ENCODE results near the gene SLC1A7. TPM values are rescaled to one million over a fixed set of nuclear protein-coding genes. Genes with fewer than 3 reads are reported as not detected.

The SLC1A7 gene
- total and polyA plus RNA-seq, 2 experiments from 2014 or later, result not detected

- TF ChIP-seq, protein P1, sequence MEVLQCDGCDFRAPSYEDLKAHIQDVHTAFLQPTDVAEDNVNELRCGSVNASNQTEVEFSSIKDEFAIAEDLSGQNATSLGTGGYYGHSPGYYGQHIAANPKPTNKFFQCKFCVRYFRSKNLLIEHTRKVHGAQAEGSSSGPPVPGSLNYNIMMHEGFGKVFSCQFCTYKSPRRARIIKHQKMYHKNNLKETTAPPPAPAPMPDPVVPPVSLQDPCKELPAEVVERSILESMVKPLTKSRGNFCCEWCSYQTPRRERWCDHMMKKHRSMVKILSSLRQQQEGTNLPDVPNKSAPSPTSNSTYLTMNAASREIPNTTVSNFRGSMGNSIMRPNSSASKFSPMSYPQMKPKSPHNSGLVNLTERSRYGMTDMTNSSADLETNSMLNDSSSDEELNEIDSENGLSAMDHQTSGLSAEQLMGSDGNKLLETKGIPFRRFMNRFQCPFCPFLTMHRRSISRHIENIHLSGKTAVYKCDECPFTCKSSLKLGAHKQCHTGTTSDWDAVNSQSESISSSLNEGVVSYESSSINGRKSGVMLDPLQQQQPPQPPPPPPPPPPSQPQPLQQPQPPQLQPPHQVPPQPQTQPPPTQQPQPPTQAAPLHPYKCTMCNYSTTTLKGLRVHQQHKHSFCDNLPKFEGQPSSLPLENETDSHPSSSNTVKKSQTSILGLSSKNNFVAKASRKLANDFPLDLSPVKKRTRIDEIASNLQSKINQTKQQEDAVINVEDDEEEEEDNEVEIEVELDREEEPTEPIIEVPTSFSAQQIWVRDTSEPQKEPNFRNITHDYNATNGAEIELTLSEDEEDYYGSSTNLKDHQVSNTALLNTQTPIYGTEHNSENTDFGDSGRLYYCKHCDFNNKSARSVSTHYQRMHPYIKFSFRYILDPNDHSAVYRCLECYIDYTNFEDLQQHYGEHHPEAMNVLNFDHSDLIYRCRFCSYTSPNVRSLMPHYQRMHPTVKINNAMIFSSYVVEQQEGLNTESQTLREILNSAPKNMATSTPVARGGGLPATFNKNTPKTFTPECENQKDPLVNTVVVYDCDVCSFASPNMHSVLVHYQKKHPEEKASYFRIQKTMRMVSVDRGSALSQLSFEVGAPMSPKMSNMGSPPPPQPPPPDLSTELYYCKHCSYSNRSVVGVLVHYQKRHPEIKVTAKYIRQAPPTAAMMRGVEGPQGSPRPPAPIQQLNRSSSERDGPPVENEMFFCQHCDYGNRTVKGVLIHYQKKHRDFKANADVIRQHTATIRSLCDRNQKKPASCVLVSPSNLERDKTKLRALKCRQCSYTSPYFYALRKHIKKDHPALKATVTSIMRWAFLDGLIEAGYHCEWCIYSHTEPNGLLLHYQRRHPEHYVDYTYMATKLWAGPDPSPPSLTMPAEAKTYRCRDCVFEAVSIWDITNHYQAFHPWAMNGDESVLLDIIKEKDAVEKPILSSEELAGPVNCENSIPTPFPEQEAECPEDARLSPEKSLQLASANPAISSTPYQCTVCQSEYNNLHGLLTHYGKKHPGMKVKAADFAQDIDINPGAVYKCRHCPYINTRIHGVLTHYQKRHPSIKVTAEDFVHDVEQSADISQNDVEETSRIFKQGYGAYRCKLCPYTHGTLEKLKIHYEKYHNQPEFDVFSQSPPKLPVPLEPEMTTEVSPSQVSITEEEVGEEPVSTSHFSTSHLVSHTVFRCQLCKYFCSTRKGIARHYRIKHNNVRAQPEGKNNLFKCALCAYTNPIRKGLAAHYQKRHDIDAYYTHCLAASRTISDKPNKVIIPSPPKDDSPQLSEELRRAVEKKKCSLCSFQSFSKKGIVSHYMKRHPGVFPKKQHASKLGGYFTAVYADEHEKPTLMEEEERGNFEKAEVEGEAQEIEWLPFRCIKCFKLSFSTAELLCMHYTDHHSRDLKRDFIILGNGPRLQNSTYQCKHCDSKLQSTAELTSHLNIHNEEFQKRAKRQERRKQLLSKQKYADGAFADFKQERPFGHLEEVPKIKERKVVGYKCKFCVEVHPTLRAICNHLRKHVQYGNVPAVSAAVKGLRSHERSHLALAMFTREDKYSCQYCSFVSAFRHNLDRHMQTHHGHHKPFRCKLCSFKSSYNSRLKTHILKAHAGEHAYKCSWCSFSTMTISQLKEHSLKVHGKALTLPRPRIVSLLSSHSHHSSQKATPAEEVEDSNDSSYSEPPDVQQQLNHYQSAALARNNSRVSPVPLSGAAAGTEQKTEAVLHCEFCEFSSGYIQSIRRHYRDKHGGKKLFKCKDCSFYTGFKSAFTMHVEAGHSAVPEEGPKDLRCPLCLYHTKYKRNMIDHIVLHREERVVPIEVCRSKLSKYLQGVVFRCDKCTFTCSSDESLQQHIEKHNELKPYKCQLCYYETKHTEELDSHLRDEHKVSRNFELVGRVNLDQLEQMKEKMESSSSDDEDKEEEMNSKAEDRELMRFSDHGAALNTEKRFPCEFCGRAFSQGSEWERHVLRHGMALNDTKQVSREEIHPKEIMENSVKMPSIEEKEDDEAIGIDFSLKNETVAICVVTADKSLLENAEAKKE (CRISPR knock-in tag; IDR thresholded peaks at IDR 0.05), result no peak
- TF ChIP-seq CREB1 (CRISPR knock-in tag; IDR thresholded peaks at IDR 0.05; ENCODE audit: low read depth) (no peak), STAT1 (IDR thresholded peaks at IDR 0.05; ENCODE audit: unreplicated experiment) (no peak), ZNF331 (CRISPR knock-in tag; IDR thresholded peaks at IDR 0.05; ENCODE audit: low read depth) (no peak)
- TF ChIP-seq, protein P2, sequence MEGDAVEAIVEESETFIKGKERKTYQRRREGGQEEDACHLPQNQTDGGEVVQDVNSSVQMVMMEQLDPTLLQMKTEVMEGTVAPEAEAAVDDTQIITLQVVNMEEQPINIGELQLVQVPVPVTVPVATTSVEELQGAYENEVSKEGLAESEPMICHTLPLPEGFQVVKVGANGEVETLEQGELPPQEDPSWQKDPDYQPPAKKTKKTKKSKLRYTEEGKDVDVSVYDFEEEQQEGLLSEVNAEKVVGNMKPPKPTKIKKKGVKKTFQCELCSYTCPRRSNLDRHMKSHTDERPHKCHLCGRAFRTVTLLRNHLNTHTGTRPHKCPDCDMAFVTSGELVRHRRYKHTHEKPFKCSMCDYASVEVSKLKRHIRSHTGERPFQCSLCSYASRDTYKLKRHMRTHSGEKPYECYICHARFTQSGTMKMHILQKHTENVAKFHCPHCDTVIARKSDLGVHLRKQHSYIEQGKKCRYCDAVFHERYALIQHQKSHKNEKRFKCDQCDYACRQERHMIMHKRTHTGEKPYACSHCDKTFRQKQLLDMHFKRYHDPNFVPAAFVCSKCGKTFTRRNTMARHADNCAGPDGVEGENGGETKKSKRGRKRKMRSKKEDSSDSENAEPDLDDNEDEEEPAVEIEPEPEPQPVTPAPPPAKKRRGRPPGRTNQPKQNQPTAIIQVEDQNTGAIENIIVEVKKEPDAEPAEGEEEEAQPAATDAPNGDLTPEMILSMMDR (conservative IDR thresholded peaks at IDR 0.05; ENCODE audit: low read depth in 2 of 2), result no peak
These were observed 18.5 kb upstream of the SLC1A7 start (continued) for GRCh38 chr1:53160924-53161378.

DNA sequence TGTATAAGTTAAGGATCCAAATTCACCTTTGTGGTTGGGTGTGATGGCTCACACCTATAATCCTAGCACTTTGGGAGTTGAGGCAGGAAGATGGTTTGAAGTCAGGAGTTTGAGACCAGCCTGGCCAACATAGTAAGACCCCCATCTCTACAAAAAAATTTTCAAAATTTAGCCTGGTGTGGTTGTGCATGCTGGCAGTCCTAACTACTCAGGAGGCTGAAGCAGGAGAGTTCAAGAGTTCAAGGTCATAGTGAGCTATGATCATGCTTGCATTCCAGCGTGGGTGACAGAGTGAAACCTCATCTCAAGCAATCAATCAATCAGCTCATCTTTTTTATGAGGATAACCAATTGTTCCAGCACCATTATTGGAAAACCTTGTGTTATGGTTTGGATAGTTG lies 16.5 kb upstream of the SLC1A7 start:
- Mint-ChIP-seq H3K9me3 (no peaks in the 10 kb centered on the region), H3K4me1 (peaks cover 14% of the 10 kb centered on the region), H3K27ac (no peak overlapping the region), H3K4me3 (no peak overlapping the region), H3K36me3 (ENCODE audit: low read depth) (no peaks in the 10 kb centered on the region), H3K27me3 (ENCODE audit: insufficient read depth, low read depth, poor library complexity) (no peaks in the 10 kb centered on the region)
- Histone ChIP-seq H3K27me3 (ENCODE audit: insufficient read depth) (no peaks in the 10 kb centered on the region), H3K4me1 (ENCODE audit: insufficient read depth) (peaks cover 19% of the 10 kb centered on the region), H3K36me3 (ENCODE audit: insufficient read depth) (no peaks in the 10 kb centered on the region), H3K27ac (ENCODE audit: low read depth) (no peak overlapping the region), H3F3A (replicated peaks; ENCODE audit: low read depth) (0 out of 2 replicates have a peak, but pooled peaks cover 3% of the 10 kb centered on the region), H3K9me2 (ENCODE audit: insufficient read depth) (no peaks in the 10 kb centered on the region), H2AFZ (no peak overlapping the region), H3K4me2 (no peak overlapping the region), H3K4me3 (no peak overlapping the region), H3K79me2 (replicated peaks; ENCODE audit: insufficient read depth) (no peaks in the 10 kb centered on the region), H4K20me1 (replicated peaks; ENCODE audit: insufficient read depth) (no peaks in the 10 kb centered on the region)
- DNase-seq (ENCODE audit: low spot score), result no peak
- ATAC-seq, result no peak
- TF ChIP-seq POLR2AphosphoS5 (IDR thresholded peaks at IDR 0.05; ENCODE audit: low read depth) (no peak), ZNF331 (CRISPR knock-in tag; IDR thresholded peaks at IDR 0.05; ENCODE audit: low read depth) (no peak), JUNB (IDR thresholded peaks at IDR 0.05; ENCODE audit: unreplicated experiment) (no peak), STAT1 (IDR thresholded peaks at IDR 0.05; ENCODE audit: unreplicated experiment) (no peak)
- TF ChIP-seq, protein P1 (CRISPR knock-in tag; IDR thresholded peaks at IDR 0.05), result no peak
